T-helper 9 cell (primary cell): ENCODE measurements around the gene IDS.
"Not testable (repeated sequence)": the region's sequence is repeated elsewhere in the genome, so short reads cannot be mapped to it uniquely, and the experiment has no call there.

Experiments used
- DNase-seq: peaks from one replicate; pipeline ENCODE4 v3.0.0-alpha.2; 2020

The IDS gene

GRCh38 chrX:149497626-149498025 is 7.5 kb downstream of the IDS start:
- no peak for DNase-seq

- no peak for DNase-seq
Observed at GRCh38 chrX:149497054-149497453, 8.1 kb downstream of the IDS start.

- no peak for DNase-seq
Observed at GRCh38 chrX:149495573-149496071, 9.5 kb downstream of the IDS start.

- DNase-seq, result no peak
Observed at GRCh38 chrX:149494844-149495565, 10.1 kb downstream of the IDS start.

GRCh38 chrX:149493567-149494562 is 11.2 kb downstream of the IDS start:
- no peak for DNase-seq

GRCh38 chrX:149491812-149492211 is 13.3 kb downstream of the IDS start:
- no peak for DNase-seq

- no peak for DNase-seq
Observed at GRCh38 chrX:149490100-149490499, 15.0 kb downstream of the IDS start.

- not testable (repeated sequence) for DNase-seq
Observed at GRCh38 chrX:149488411-149489052, 16.6 kb downstream of the IDS start.

- DNase-seq, result not testable (repeated sequence)
Observed at GRCh38 chrX:149488008-149488407, 17.1 kb downstream of the IDS start.

- no peak for DNase-seq
Observed at GRCh38 chrX:149487292-149487691, 17.8 kb downstream of the IDS start.

- no peak for DNase-seq
Observed at GRCh38 chrX:149476513-149476912, 28.6 kb downstream of the IDS start.

- DNase-seq, result no peak
Observed at GRCh38 chrX:149473966-149474365, 31.1 kb downstream of the IDS start.

- DNase-seq, result no peak
Observed at GRCh38 chrX:149473092-149473491, 32.0 kb downstream of the IDS start.

- no peak for DNase-seq
Observed at GRCh38 chrX:149472625-149473024, 32.5 kb downstream of the IDS start.

GRCh38 chrX:149471397-149471796 is 33.7 kb downstream of the IDS start:
- DNase-seq, result no peak

- DNase-seq, result peak; percentile 56
Observed at GRCh38 chrX:149470955-149471354, 34.2 kb downstream of the IDS start.

- no peak for DNase-seq
Observed at GRCh38 chrX:149469406-149469805, 35.7 kb downstream of the IDS start.

- no peak for DNase-seq
Observed at GRCh38 chrX:149467920-149468319, 37.2 kb downstream of the IDS start.

GRCh38 chrX:149467461-149467860 is 37.6 kb downstream of the IDS start:
- DNase-seq, result no peak

- no peak for DNase-seq
Observed at GRCh38 chrX:149462849-149463248, 42.3 kb downstream of the IDS start.

GRCh38 chrX:149461746-149462145 is 43.4 kb downstream of the IDS start:
- DNase-seq, result no peak

- no peak for DNase-seq
Observed at GRCh38 chrX:149458586-149458985, 46.5 kb downstream of the IDS start.
